Skeletal muscle cell (primary cell): ENCODE measurements around the gene ADCY10.

Experiments used
- DNase-seq: peaks from one replicate; pipeline ENCODE4 v3.0.0-alpha.2; 2010; ENCODE audit warnings: low read depth
- H3K4me3 ChIP-seq: 2 replicates; pipeline ENCODE4 v1.5.1; 2011; ENCODE audit warnings: low read depth, mild to moderate bottlenecking, control low read depth, low read length, moderate library complexity

ADCY10 gene

GRCh38 chr1:167927046-167927754 is 13.3 kb upstream of the ADCY10 start:
- DNase-seq, result no peak
- no peak overlapping the region for H3K4me3 ChIP-seq

- no peak overlapping the region for H3K4me3 ChIP-seq
- no peak for DNase-seq
These were observed 12.6 kb upstream of the ADCY10 start for GRCh38 chr1:167926486-167926997.

GRCh38 chr1:167924543-167925231 is 10.8 kb upstream of the ADCY10 start:
- no peak overlapping the region for H3K4me3 ChIP-seq
- DNase-seq, result no peak

GRCh38 chr1:167924102-167924501 is 10.2 kb upstream of the ADCY10 start:
- H3K4me3 ChIP-seq, result no peak overlapping the region
- DNase-seq, result no peak

- no peak overlapping the region for H3K4me3 ChIP-seq
- DNase-seq, result no peak
These were observed 9.6 kb upstream of the ADCY10 start for GRCh38 chr1:167923324-167924056.

GRCh38 chr1:167922611-167923074 is 8.7 kb upstream of the ADCY10 start:
- DNase-seq, result no peak

GRCh38 chr1:167922023-167922422 is 8.1 kb upstream of the ADCY10 start:
- no peak for DNase-seq
- H3K4me3 ChIP-seq, result no peak overlapping the region

More at GRCh38 chr1:167922611-167923074, 8.7 kb upstream of the ADCY10 start:
- no peak overlapping the region for H3K4me3 ChIP-seq

GRCh38 chr1:167916766-167917511 is 3.0 kb upstream of the ADCY10 start:
- H3K4me3 ChIP-seq, result no peak overlapping the region
- no peak for DNase-seq

GRCh38 chr1:167915569-167915968 is 1.6 kb upstream of the ADCY10 start:
- H3K4me3 ChIP-seq, result no peak overlapping the region
- DNase-seq, result no peak

GRCh38 chr1:167912294-167912693 is 1.6 kb downstream of the ADCY10 start:
- DNase-seq, result no peak
- H3K4me3 ChIP-seq, result no peak overlapping the region

GRCh38 chr1:167911413-167911812 is 2.5 kb downstream of the ADCY10 start:
- no peak for DNase-seq
- H3K4me3 ChIP-seq, result no peak overlapping the region

GRCh38 chr1:167910530-167910929 is 3.4 kb downstream of the ADCY10 start:
- no peak for DNase-seq
- H3K4me3 ChIP-seq, result no peak overlapping the region

- no peak overlapping the region for H3K4me3 ChIP-seq
- no peak for DNase-seq
These were observed 4.2 kb downstream of the ADCY10 start for GRCh38 chr1:167909691-167910180.

GRCh38 chr1:167905671-167906070 is 8.3 kb downstream of the ADCY10 start:
- H3K4me3 ChIP-seq, result no peak overlapping the region
- DNase-seq, result no peak

- peak; percentile 33 for DNase-seq
- no peak overlapping the region for H3K4me3 ChIP-seq
These were observed 8.8 kb downstream of the ADCY10 start for GRCh38 chr1:167905182-167905581.

- no peak overlapping the region for H3K4me3 ChIP-seq
- DNase-seq, result peak; percentile 30
These were observed 9.2 kb downstream of the ADCY10 start for GRCh38 chr1:167904652-167905130.

- H3K4me3 ChIP-seq, result no peak overlapping the region
- DNase-seq, result no peak
These were observed 13.0 kb downstream of the ADCY10 start for GRCh38 chr1:167900907-167901306.

- H3K4me3 ChIP-seq, result no peak overlapping the region
- DNase-seq, result no peak
These were observed 14.7 kb downstream of the ADCY10 start for GRCh38 chr1:167899253-167899681.

GRCh38 chr1:167898578-167899222 is 15.2 kb downstream of the ADCY10 start:
- no peak for DNase-seq
- no peak overlapping the region for H3K4me3 ChIP-seq
